ENCODE results near the gene IGFBPL1. TPM values are rescaled to one million over a fixed set of nuclear protein-coding genes. Genes with fewer than 3 reads are reported as not detected.

Gene IGFBPL1
- total and polyA plus RNA-seq, 2 of the 8 experiments (the other 6 are each of a cell fraction or from before 2014, with no cell fraction given), result 31.3 to 33.8 TPM

- Histone ChIP-seq H3K14ac (ENCODE audit: insufficient read length) (no peak overlapping the region), H2AK5ac (ENCODE audit: low read depth, low read length) (no peak overlapping the region), H3K4me2 (ENCODE audit: insufficient read depth in 1 of 2, low read depth in 2 of 2, low read length in 2 of 2) (no peak overlapping the region), H3K79me2 (ENCODE audit: control insufficient read depth in 1 of 2, insufficient read depth in 2 of 2, low read length in 2 of 2) (no peaks in the 10 kb centered on the region), H3K4me3 (ENCODE audit: extremely low read depth in 1 of 4, insufficient read depth in 2 of 4, low read depth in 3 of 4, low read length in 4 of 4) (no peak overlapping the region), H3K9ac (replicated peaks in 1 of 4; ENCODE audit: extremely low read depth in 1 of 4, low read depth in 3 of 4, low read length in 3 of 4) (no peak overlapping the region), H2BK5ac (ENCODE audit: low read depth, low read length) (no peak overlapping the region), H3K27ac (ENCODE audit: low read depth, low read length) (no peak overlapping the region), H3K18ac (ENCODE audit: extremely low read depth, low read length) (no peak overlapping the region), H4K20me1 (replicated peaks in 1 of 2; ENCODE audit: control insufficient read depth in 1 of 2, insufficient read depth in 2 of 2, low read length in 2 of 2) (peaks cover 0 to 2% of the 10 kb centered on the region in 2 experiments), H3K4me1 (replicated peaks in 1 of 4; ENCODE audit: control insufficient read depth in 3 of 4, insufficient read depth in 4 of 4, low read length in 3 of 4) (peaks cover 8 to 30% (median 16%) of the 10 kb centered on the region in 4 experiments), H3K4ac (replicated peaks; ENCODE audit: insufficient read length, low read depth, low read length) (no peak overlapping the region), H3K23me2 (ENCODE audit: low read depth, low read length) (no peaks in the 10 kb centered on the region; the same call in 1 of the 2 replicates), H2BK15ac (ENCODE audit: low read length) (no peak overlapping the region), H3K56ac (replicated peaks; ENCODE audit: insufficient read length, low read depth, low read length) (no peak overlapping the region), H4K5ac (ENCODE audit: insufficient read length, low read depth, low read length) (no peak overlapping the region), H2BK12ac (ENCODE audit: low read depth, low read length) (no peak overlapping the region), H2BK20ac (ENCODE audit: low read length) (no peak overlapping the region), H4K91ac (replicated peaks; ENCODE audit: insufficient read length, low read length) (no peak overlapping the region), H2BK120ac (replicated peaks; ENCODE audit: low read depth, low read length) (no peak overlapping the region), H3K9me3 (ENCODE audit: insufficient read depth in 2 of 2, low read depth in 1 of 2, low read length in 1 of 2) (no peaks in the 10 kb centered on the region), H3K23ac (ENCODE audit: insufficient read length) (no peak overlapping the region), H2AFZ (ENCODE audit: low read length) (no peak overlapping the region), H3K27me3 (replicated peaks in 1 of 4; ENCODE audit: control insufficient read depth in 3 of 4, extremely low read depth in 1 of 4, insufficient read depth in 3 of 4, low read length in 3 of 4) (no peaks in the 10 kb centered on the region), H3K36me3 (ENCODE audit: control insufficient read depth in 2 of 4, insufficient read depth in 4 of 4, low read length in 3 of 4) (no peaks in the 10 kb centered on the region; a peak in 1 of 8 replicates), H4K8ac (ENCODE audit: extremely low read depth, insufficient read depth, low read length) (no peak overlapping the region), H3K79me1 (ENCODE audit: low read depth, low read length) (no peaks in the 10 kb centered on the region)
- 60% methylated on average over 8 of the region's 8 CpGs; no CpG with 5 or more reads in 1 of the 2 experiments for WGBS, 2 experiments (ENCODE audit: extremely low coverage in 1 of 2, insufficient coverage in 1 of 2, insufficient read length in 1 of 2, insufficient replicate concordance in 2 of 2, low coverage in 1 of 2, low lambda C conversion rate in 2 of 2, missing lambda C conversion rate in 1 of 2)
- FAIRE-seq (peak; percentile 85), DNase-seq (ENCODE audit: low read depth in 1 of 2, low spot score in 2 of 2) (peak in 1 of 2 experiments; percentile 95)
- ChIA-PET POLR2A (ENCODE audit: partially characterized antibody) (interaction anchor here (1.1 kb wide), 1 partner anchor 24 kb away, joined by 3 read pairs; no protein-coding TSS in a partner anchor), CTCF (ENCODE audit: partially characterized antibody) (interaction anchor here (0.6 to 5.5 kb wide), 38 partner anchors 9 to 329 kb away, joined by 3 to 47 read pairs (median 4); partner anchors contain the start of gene ALDH1B1)
- no peak for TF ChIP-seq CTBP2 (IDR thresholded peaks at IDR 0.05; ENCODE audit: borderline replicate concordance, insufficient read depth, insufficient read length, low read length)
- TF ChIP-seq TEAD4 (IDR thresholded peaks at IDR 0.05; ENCODE audit: low read depth, low read length), result no peak
- no peak for TF ChIP-seq SIX5 (IDR thresholded peaks at IDR 0.05; ENCODE audit: low read depth, low read length)
- no peak for TF ChIP-seq JUND (IDR thresholded peaks at IDR 0.05; ENCODE audit: low read length)
- peak; percentile 65 to 76 for TF ChIP-seq RAD21 (IDR thresholded peaks at IDR 0.05 in 1 of 2, conservative IDR thresholded peaks at IDR 0.05 in 1 of 2; ENCODE audit: low read depth in 2 of 2, low read length in 2 of 2)
- no peak for TF ChIP-seq EGR1 (IDR thresholded peaks at IDR 0.05; ENCODE audit: borderline replicate concordance, low read depth, low read length)
- peak; percentile 60; the same call in 1 of the 2 replicates for TF ChIP-seq KDM1A (IDR thresholded peaks at IDR 0.05; ENCODE audit: borderline replicate concordance, low read length)
- TF ChIP-seq ZNF274 (IDR thresholded peaks at IDR 0.05; ENCODE audit: borderline replicate concordance, extremely low read depth, low read length), result no peak
Observed at GRCh38 chr9:38417003-38417945, 7.0 kb downstream of the IGFBPL1 start.

Data from H1 (cell line).